ENCODE results near the gene FOXB1. TPM values are rescaled to one million over a fixed set of nuclear protein-coding genes. Genes with fewer than 3 reads are reported as not detected.

FOXB1 gene
- total RNA-seq, 2 donors from 2014 or later, result not detected

GRCh38 chr15:59998950-59999611, 5.0 kb upstream of the FOXB1 start:
- H3K9me3 ChIP-seq, result no peaks in the 10 kb centered on the region
- H3K4me1 ChIP-seq (ENCODE audit: control insufficient read depth in 1 of 2, low read depth in 2 of 2), result peaks cover 5 to 28% of the 10 kb centered on the region in 2 donors
- DNase-seq (ENCODE audit: low spot score) (no peak), ATAC-seq (ENCODE audit: insufficient number of reproducible peaks, low FRiP score, low read depth) (no peak)
- H3K27me3 ChIP-seq (replicated peaks; ENCODE audit: insufficient read depth), result peaks cover 55% of the 10 kb centered on the region
- H3K4me3 ChIP-seq, result no peak overlapping the region
- TF ChIP-seq, protein P1, sequence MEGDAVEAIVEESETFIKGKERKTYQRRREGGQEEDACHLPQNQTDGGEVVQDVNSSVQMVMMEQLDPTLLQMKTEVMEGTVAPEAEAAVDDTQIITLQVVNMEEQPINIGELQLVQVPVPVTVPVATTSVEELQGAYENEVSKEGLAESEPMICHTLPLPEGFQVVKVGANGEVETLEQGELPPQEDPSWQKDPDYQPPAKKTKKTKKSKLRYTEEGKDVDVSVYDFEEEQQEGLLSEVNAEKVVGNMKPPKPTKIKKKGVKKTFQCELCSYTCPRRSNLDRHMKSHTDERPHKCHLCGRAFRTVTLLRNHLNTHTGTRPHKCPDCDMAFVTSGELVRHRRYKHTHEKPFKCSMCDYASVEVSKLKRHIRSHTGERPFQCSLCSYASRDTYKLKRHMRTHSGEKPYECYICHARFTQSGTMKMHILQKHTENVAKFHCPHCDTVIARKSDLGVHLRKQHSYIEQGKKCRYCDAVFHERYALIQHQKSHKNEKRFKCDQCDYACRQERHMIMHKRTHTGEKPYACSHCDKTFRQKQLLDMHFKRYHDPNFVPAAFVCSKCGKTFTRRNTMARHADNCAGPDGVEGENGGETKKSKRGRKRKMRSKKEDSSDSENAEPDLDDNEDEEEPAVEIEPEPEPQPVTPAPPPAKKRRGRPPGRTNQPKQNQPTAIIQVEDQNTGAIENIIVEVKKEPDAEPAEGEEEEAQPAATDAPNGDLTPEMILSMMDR (IDR thresholded peaks at IDR 0.05), result no peak
- no peak overlapping the region for H3K27ac ChIP-seq
- H3K36me3 ChIP-seq, result no peaks in the 10 kb centered on the region

- TF ChIP-seq, protein P1 (IDR thresholded peaks at IDR 0.05), result no peak
- ATAC-seq (ENCODE audit: insufficient number of reproducible peaks, low FRiP score, low read depth) (no peak), DNase-seq (ENCODE audit: low spot score) (no peak)
- Histone ChIP-seq H3K27me3 (replicated peaks; ENCODE audit: insufficient read depth) (peaks cover 55% of the 10 kb centered on the region), H3K36me3 (no peaks in the 10 kb centered on the region), H3K4me1 (ENCODE audit: control insufficient read depth in 1 of 2, low read depth in 2 of 2) (peaks cover 11 to 32% of the 10 kb centered on the region in 2 donors), H3K27ac (no peak overlapping the region), H3K9me3 (no peaks in the 10 kb centered on the region), H3K4me3 (no peak overlapping the region)
These were observed 4.4 kb upstream of the FOXB1 start for GRCh38 chr15:59999612-60000112.

DNA sequence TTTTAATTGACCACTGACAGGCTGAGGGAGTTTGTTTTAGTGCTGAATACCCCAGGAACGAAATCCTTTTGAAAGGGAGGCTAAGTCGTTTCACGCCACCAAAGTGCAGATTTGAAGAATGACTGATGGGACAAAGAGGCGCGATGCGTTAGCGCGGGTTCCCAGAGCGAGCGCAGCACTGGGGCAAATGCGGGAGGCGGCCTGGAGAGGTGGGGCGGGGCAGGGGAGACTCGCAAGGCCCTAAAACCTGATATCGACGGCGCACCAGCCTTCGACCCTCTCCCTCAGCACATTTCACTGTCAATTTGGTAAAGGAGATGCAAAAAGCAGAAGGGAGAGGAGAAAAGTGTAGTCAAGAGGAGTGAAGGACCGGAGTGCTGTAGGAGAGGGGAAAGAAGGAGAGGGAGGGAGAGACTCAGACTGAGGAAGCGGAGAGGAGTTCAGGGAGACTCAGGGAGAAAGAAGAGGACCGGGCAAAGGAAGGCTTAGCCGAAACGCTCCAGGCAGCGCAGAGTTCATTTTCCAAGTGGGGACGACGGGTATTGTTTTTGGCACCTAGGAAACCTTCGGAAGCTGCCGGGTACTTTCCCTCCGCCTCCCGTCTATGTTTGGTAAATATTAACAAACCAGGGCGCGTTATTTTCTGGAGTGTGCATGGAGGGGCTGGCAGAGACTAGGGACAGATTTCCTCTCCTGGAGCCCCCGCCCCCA, 3.8 kb upstream of the FOXB1 start:
- Histone ChIP-seq H3K27me3 (replicated peaks; ENCODE audit: insufficient read depth) (peaks cover 54% of the 10 kb centered on the region), H3K9me3 (no peaks in the 10 kb centered on the region), H3K4me1 (ENCODE audit: control insufficient read depth in 1 of 2, low read depth in 2 of 2) (peaks cover 12 to 33% of the 10 kb centered on the region in 2 donors), H3K27ac (no peak overlapping the region), H3K36me3 (no peaks in the 10 kb centered on the region), H3K4me3 (no peak overlapping the region)
- TF ChIP-seq, protein P1 (IDR thresholded peaks at IDR 0.05), result no peak
- DNase-seq (ENCODE audit: low spot score) (no peak), ATAC-seq (ENCODE audit: insufficient number of reproducible peaks, low FRiP score, low read depth) (no peak)

GRCh38 chr15:60000824-60001609, 3.1 kb upstream of the FOXB1 start:
- Histone ChIP-seq H3K4me3 (no peak overlapping the region), H3K4me1 (ENCODE audit: control insufficient read depth in 1 of 2, low read depth in 2 of 2) (peaks cover 17 to 40% of the 10 kb centered on the region in 2 donors), H3K27ac (no peak overlapping the region), H3K9me3 (no peaks in the 10 kb centered on the region), H3K27me3 (replicated peaks; ENCODE audit: insufficient read depth) (peaks cover 51% of the 10 kb centered on the region), H3K36me3 (no peaks in the 10 kb centered on the region)
- TF ChIP-seq, protein P1 (IDR thresholded peaks at IDR 0.05), result no peak
- no peak for ATAC-seq (ENCODE audit: insufficient number of reproducible peaks, low FRiP score, low read depth)
- no peak for DNase-seq (ENCODE audit: low spot score)

Data from thoracic aorta (tissue), 2 donors.